ENCODE results near the gene SERGEF.

DNA sequence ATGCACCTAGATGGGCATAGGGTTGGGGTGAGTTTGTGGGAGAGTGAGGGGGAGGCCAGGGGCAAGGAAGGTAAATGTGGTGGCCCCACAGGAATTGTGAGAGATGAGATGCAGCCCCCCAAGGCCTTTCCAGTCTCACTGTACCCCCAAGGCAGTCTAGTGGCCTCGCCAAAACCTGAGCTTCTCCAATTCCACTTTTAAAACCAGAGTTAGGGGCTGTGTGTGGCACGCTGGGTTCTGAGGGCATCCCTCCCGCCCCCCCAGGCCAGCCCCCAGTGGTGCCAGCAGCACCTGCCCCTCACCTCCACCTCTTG lies 237.9 kb downstream of the SERGEF start:
- TF ChIP-seq ZNF274 (IDR thresholded peaks at IDR 0.05; ENCODE audit: low read depth, low read length) (no peak), YY1 (IDR thresholded peaks at IDR 0.05; ENCODE audit: insufficient read depth, insufficient read length) (no peak)

Data from NT2/D1 (cell line).